TTC549 (cell line): ENCODE measurements around the gene EXTL2.
"Not testable (repeated sequence)": the region's sequence is repeated elsewhere in the genome, so short reads cannot be mapped to it uniquely, and the experiment has no call there.

Experiments
- FAIRE-seq: peaks from 2 replicates; lab custom pipeline; 2012; peaks lifted over from hg19 to GRCh38; lab: Jason Lieb, UNC

Gene EXTL2

DNA sequence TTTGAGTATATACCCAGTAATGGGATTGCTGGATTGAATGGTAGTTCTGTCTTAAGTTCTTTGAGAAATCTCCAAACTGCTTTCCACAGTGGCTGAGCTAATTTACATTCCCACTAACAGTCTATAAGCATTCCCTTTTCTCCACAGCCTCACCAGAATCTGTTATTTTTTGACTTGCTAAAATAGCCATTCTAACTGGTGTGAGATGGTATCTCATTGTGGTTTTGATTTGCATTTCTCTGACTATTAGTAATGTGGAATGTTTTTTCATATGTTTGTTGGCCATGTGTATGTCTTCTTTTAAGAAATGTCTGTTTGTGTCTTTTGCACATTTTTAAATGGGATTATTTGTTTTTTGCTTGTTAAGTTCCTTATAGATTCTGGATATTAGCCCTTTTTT lies 39.5 kb downstream of the EXTL2 start:
- FAIRE-seq, result not testable (repeated sequence)

DNA sequence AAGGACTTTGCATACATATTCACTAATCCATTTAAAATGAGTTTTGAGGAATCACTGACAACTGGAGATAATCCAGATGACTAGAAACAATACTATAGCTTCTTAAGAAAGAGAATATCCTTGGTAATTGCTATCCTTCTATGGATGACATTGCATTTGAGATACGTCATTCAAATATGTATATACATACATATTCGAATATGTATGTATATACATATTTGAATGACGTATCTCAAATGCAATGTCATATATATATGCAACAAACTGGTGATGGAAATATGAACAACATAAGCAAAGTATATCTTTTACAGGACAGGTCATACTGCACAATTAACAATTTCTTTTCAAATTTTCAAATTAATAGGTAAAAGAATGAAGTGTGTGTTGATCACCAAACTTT lies 41.7 kb downstream of the EXTL2 start:
- FAIRE-seq, result no peak

DNA sequence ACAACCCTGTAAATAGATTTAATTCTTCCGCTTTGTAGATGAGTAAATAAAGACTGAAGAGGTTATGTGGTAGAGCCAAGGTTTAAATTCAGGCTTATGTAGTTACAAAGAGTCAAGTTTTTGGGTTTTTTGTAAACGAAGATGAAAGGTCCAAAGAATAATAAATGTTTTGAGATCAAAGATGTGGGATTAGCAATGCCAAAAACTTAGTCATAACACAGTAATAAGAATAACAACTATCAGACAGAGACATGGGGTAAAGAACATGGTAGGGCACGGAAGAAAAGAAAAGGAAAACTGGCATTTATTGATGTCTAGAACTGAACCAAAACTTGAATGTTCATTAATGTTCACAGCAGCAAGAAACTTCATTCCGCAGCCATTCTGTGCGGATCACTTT lies 42.9 kb downstream of the EXTL2 start:
- no peak for FAIRE-seq

DNA sequence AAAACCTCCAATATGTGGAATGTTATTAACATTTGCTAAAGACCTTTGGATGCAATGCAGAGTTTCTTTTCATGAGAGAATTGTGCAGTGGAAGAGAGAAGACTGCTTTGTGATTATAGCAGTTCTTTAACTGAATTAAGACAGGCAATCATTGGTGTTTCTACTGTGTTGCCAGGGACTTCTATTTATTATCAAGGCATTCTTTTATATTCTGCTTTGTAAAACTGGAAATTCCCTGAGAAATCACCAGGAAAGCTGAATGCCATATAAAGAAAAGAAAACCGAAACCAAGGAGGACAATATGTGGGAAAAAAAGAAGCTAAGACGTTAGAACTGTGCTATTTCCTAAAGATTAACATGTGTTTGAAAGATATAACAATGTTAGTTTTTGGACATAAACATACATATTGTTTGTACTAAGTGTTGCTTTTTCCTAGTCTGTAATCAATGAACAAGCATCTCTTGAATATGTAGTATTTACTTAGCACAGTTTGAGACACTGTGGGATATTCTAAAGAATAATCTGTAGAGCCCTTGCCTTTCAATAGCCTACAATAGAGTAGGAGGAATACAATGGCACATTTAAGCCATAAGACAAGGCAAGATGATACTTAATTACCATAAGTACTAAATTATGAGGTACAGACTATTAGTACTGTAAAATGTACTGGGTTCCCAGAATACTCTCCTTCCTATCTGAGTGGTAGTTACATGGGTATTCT lies 47.1 kb downstream of the EXTL2 start:
- no peak for FAIRE-seq

DNA sequence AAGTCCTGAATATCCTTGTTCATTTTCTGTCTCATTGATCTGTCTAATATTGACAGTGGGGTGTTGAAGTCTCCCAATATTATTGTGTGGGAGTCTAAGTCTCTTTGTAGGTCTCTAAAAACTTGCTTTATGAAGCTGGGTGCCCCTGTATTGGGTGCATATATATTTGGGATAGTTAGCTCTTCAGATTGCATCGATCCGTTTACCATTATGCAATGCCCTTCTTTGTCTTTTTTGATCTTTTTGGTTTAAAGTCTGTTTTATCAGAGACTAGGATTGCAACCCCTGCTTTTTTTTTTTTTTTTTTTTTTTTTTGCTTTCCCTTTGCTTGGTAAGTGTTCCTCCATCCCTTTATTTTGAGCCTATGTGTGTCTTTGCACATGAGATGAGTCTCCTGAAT lies 51.5 kb downstream of the EXTL2 start:
- FAIRE-seq, result not testable (repeated sequence)

DNA sequence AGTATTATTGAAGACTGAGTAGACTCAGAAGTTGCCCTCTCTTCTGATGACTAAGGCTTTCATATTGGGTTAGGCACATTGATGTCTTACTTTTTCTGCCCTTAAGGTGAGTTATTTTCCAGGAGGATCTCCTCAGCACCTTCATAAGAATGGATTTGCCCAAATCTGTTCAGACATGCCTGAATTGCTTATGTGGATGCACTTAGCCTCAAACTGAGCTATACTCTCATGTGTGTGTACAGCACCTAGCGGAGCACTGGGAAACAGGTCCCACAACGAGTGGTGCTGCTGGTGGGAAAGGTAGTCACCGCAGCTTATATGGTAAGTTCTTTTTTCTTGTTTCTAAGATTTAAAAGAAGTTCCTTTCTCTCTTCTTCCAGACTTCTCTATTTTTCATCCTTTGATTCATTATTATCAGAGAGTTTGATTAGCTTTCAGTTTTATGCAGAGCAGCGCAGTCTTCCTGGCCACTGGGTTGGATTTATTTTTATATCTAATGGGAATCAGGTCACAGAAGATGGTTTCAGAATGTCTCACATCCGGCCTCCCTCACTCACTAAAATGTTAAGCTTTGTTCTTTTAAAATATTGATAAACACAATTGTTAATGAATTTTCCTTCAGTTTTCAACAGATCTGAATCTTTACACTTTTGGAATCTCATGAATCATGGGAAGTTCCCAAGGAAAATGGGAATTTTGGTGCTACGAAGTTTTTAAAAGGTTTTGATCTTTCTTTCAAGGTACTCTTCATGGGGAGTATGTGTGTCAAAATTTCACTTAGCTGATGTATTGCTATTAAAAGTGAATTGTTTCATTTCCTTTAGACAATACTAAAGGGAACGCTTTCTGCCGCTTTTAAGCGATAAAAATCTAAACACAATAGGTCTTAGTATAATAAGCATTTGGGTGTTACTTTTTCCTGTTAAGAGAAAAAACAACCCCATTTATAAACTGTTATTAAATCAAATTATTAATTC lies 58.5 kb downstream of the EXTL2 start:
- FAIRE-seq, result no peak

DNA sequence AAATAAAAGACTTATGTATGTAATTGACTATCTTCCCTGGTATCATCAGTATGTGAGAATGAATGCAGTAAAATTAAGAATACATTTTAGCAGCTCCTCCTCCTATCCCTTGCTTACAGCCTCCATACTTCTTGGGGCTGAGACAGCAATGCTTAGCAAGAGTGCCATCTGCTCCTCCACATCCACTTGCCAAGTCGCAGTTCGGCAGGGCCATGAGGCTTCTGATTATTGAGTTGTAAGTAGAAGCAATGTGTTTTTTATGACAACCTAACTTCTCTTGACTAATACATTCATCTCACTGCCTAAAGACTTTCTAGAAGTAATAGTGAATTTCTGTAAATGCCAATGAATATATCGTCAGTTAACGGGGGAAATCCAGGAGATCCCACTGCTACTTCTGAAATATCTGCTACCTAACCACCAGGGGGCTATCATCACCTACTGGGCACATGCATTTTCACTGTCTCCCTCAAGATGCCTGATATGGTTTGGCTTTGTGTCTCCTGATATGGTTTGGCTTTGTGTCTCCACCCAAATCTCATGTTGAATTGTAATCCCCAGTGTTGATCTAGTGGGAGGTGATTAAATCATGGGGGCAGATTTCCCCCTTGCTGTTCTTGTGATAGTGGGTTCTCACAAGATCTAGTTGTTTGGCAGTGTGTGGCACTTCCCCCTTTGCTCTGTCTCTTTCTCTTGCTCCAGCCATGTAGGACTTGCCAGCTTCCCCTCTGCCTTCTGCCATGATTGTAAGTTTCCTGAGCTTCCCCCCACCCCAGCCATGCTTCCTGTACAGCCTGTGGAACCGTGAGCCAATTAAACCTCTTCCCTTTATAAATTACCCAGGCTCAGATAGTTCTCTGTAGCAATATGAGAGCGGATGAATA lies 59.6 kb downstream of the EXTL2 start:
- FAIRE-seq, result no peak

DNA sequence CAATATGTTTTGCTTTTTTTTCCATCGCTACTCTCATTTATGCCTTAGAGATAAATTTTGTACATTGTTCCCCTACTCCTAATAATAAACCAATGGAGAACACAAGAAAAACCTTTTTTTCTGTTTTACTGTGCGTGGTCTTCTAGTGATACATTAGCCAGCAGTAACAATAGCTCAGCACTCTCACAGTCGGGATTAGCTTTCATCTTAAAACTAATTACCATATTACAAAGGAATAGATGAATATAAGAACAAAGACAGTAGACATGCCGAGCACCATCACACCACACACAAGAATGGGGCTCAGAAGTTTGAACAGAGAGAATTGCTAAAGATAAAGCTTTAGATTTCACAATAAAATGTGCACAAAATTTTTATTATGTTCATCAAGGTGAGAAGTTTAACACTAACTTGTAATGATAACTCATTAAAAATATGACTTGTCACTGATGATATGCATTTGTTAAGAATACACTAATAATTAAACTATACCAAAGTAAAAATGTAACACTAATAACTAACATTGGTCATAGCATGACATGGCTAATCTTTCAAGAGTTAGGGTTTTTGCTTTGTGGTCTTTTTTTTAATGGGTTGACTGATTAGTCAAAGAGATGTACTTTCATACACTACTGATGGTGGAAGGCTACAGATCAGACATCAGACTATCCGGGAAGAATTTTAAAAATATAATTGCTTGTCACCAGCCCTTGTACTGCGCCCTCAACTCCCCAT lies 61.8 kb downstream of the EXTL2 start:
- FAIRE-seq, result no peak

DNA sequence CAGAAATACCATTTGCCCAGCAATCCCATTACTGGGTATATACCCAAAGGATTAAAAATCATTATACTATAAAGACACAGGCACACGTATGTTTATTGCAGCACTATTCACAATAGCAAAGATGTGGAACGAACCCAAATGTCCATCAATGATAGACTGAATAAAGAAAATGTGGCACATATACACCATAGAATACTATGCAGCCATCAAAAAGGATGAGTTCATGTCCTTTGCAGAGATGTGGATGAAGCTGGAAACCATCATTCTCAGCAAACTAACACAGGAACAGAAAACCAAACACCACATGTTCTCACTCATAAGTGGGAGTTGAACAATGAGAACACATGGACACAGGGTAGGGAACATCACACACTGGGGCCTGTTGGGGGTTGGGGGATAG lies 69.0 kb downstream of the EXTL2 start:
- not testable (repeated sequence) for FAIRE-seq
